Inflammatory macrophage (primary cell): ENCODE data around the gene CXXC1.

Experiments
- DNase-seq, 2 donors: peaks; one replicate each; pipeline ENCODE4 v3.0.0-alpha.2; 2020 to 2022
- total RNA-seq, 18 experiments: gene quantifications; one replicate each; lab custom pipeline; 2026; ENCODE audit warnings: mixed read lengths in 6 of 18, inconsistent platforms in 2 of 18; lab: John Stamatoyannopoulos, UW

Gene CXXC1
- total RNA-seq: 5.4 to 47.0 (median 26.7) reads per million in 18 experiments

GRCh38 chr18:50287441-50288347 lies at the start of gene CXXC1:
Gene CXXC1 (minus strand): TSS chr18:50287692. CDS start chr18:50287589, 103 bp downstream.
- DNase-seq: peak; percentile 99

DNA sequence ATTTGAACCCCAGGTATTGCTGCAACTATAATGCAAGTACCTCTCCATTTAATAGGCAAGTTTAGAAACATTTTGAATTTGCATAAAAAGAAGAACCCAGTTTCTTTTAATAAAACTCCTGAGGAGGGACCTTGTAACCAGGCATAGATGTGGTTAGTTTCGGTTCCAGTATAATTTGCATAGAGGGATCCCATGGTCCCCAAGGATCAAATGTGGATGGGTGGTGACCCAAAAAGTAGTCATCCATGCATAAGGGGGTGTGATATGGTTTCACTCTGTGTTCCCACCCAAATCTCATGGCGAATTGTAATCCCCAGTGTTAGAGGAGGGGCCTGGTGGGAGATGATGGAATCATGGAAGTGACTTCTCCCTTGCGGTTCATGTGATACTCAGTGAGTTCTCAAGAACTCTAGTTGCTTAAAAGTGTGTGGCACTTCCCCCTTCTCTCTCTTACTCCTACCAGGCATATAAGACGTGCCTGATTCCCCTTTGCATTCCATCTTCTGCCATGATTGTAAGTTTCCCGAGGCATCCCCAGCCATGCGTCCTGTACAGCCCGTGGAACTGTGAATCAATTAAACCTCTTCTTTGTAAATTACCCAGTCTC lies 47.2 kb upstream of the CXXC1 start:
- DNase-seq: no peak

DNA sequence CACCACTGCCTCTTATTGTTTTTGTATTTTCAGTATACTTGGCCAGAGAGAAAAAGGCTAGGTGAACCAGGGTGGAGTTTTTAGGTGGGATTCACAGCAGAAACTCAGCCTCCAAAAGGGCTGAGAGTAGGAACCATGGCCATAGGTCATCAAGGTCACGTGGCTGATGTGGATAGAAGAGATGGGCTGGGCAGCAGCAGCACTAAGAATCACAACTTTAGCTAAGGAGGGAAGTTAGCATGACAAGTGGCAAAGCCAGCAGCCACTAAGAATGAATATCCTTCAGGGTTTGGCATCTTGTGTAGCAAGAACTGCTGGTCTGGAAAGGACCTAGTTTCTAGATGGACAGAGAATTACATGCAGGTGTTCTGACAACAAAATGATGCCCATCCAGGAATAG lies 44.2 kb upstream of the CXXC1 start:
- DNase-seq: no peak

DNA sequence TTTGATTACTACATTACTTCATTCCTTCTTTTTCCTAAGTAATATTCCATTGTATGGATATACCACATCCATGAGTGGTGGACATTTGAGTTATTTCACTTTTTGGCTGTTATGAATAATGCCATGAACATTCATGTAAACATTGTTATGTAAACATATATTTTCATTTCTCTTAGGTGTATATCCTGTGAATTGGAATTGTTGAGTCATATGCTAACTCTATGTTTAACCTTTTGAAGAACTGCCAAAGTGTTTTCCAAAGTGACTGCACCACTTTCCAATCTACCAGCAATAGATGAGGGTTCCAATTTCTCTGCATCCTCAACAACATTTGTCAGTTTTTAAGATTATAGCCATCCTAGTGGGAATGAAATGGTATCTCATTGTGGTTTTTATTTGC lies 42.7 kb upstream of the CXXC1 start:
- no peak for DNase-seq

GRCh38 chr18:50327983-50328382 lies 40.5 kb upstream of the CXXC1 start:
- no peak for DNase-seq

GRCh38 chr18:50320719-50321118 lies 33.2 kb upstream of the CXXC1 start:
- DNase-seq: no peak

GRCh38 chr18:50315100-50315871 lies 27.8 kb upstream of the CXXC1 start:
- DNase-seq: no peak

- no peak for DNase-seq
Measured at GRCh38 chr18:50313873-50314460, 26.5 kb upstream of the CXXC1 start.

DNA sequence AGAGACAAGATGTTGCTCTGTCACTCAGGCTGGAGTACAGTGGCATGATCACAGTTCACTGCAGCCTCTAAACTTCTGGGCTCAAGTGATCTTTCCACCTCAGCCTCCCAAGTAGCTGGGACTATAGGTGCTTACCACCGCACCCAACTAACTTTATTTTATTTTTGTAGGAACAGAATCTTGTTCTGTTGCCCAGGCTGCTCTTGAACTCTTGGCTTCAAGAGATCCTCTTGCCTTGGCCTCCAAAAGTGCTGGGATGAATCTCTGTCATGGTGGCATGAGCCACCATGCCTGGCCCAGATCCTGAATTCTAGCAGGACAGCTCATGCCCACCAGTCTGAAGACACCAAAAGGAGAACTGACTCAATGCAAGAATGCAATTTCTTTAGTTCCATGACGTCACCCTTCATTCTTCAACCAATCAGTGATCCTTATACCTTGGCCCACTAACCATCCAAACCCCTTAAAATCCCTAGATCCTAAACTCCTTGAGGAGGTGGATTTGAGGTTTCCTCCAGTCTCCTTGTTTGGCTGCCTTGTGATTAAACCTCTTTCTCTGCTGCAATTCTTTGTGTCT lies 25.6 kb upstream of the CXXC1 start:
- DNase-seq: peak in 1 of 2 donors; percentile 30

- DNase-seq: no peak
Measured at GRCh38 chr18:50312296-50313030, 25.0 kb upstream of the CXXC1 start.

DNA sequence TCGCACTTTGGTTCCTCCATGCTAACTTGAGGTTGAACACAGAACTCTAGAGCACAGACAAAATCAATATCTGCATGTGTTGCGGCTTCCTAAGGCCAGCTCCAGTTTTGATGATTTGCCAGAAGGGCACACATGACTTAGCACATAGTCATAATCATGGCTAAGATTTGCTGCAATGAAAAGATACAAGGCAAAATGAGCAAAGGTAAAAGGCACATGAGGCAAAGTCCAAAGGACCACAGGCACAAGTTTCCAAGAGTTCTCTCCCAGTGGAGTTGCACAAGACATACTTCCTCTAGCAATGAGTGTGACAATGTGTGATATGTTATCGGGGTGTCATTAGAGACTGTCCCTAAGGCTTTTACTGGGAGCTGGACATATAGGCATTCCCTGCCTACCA lies 24.2 kb upstream of the CXXC1 start:
- peak; percentile 10 to 19 for DNase-seq

GRCh38 chr18:50310080-50310479 lies 22.6 kb upstream of the CXXC1 start:
- DNase-seq: no peak

- DNase-seq: peak in 1 of 2 donors; percentile 10
Measured at GRCh38 chr18:50308851-50309250, 21.4 kb upstream of the CXXC1 start.

DNA sequence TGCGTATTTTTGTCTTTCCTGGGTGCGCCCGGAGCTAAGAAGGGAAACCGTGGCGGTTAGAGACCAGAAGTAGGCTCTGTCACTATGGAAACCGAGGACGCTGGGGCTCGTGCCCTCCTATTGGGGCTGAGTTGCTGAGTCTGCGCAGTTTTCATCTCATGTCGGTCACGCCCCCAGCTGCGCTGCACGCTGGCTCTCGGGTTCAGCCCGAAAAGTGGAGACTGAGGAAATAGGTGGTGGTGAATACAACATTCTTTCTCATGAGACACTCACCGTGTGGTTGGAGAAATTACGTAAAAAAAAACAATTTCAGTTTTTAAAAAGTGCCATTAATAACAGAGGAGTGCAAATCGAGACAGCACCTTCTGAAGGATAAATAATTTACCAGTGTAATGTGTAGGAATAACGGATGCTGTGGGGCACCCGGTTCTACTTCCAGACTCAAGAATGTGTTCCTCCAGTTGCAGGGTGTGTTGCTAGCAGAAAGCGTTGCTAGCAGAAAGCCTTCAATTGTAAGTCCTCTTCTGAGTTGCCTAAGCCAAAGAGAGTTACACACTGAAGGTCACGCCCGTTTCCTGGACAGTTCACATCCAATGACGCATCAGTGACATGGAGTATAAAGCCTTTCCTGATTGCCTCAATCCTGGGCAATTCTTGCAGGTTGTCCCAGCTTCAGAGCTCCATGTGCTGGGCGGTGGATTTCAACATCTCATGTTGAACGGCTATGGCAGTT lies 20.4 kb upstream of the CXXC1 start:
- peak; percentile 99 to 100 for DNase-seq

- no peak for DNase-seq
Measured at GRCh38 chr18:50307400-50307737, 19.9 kb upstream of the CXXC1 start.

DNA sequence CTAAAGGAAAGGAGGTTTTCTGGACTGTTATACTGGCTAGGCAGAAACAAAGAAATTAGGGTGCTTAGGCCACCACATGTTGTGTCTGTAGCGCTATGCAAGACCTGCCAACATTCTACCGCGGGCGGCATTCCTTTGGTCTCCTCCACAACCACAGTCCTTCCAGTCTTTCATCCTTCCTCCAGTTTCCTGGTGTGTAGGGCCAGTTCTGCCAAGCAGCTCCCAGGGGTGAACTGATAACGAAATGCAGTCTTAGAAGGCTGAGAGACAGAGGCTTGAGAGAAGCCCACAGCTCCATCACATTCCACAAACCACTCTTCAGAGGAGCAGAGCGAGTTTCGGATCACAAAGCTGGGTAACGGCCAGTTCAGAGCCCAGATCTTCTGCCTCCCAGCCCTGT lies 19.5 kb upstream of the CXXC1 start:
- no peak for DNase-seq

GRCh38 chr18:50301074-50301473 lies 13.6 kb upstream of the CXXC1 start:
- DNase-seq: no peak

DNA sequence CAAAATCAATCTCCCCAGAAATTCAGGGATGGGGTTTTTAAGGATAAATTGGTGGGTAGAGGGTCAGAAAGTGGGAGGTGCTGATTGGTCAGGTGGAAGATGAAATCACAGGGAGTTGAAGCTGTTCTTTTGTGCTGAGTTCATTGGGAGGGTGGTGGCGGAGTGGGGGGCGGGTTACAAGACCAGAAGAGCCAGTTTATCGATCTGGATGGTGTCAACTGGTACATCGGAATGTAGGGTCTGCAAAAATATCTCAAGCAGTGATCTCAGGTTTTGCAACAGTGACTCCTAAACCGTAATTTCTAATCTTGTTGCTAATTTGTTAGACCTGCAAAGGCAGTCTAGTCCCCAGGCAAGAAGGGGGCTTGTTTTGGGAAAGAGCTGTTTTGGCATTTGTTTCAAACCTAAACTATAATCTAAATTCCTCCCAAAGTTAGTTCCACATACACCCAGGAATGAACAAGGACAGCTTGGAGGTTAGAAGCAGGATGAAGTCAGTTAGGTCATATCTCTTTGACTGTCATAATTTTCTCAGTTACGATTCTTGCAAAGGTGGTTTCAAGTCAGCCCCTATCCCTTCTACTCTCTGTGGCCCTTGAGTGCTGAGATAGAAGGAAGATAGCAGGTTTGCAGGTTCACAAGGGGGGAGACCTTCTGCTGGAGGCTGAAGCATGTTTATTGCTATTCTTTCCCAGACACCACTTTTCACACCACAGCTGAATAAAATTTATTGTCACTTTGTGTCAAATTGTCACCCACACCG lies 12.3 kb upstream of the CXXC1 start:
- DNase-seq: no peak

- DNase-seq: no peak
Measured at GRCh38 chr18:50298443-50299284, 11.2 kb upstream of the CXXC1 start.
